Choroid plexus epithelial cell (primary cell): ENCODE measurements around the gene NEU4.
"Not testable (repeated sequence)": the region's sequence is repeated elsewhere in the genome, so short reads cannot be mapped to it uniquely, and the experiment has no call there.

Experiments
- DNase-seq: peaks from one replicate; pipeline ENCODE4 v3.0.0-alpha.2; 2010; ENCODE audit warnings: low read depth
- H3K4me3 ChIP-seq: 2 replicates; pipeline ENCODE4 v1.5.1; 2011; ENCODE audit warnings: low read depth, mild to moderate bottlenecking, control low read depth, low read length, moderate library complexity
- TF ChIP-seq, protein P1 (sequence below): conservative IDR thresholded peaks from 2 replicates; pipeline ENCODE4 v1.5.1; 2011; ENCODE audit warnings: low read depth, mild to moderate bottlenecking, control low read depth, inconsistent platforms, low read length, moderate library complexity

The NEU4 gene

DNA sequence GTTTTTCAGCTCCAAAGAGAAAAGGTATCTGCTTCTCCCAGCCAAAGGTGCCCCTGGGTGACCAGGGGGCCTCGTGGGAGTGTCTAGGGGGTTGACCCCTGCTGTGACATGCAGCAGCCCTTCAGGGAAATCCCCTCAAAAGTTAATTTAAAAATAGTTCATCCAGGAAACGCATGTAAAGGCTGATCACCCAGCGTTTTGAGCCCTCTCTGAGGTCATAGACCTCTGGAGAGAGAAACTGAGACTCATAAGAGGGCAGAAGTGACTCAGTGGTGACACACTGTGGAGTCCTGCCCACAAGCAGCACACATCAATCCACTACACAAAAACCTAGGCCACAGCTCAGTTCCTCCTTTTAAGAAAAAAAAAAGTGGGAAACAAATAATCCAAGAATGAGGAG lies 20.4 kb upstream of the NEU4 start:
- DNase-seq = no peak
- no peak overlapping the region for H3K4me3 ChIP-seq
- TF ChIP-seq, protein P1, sequence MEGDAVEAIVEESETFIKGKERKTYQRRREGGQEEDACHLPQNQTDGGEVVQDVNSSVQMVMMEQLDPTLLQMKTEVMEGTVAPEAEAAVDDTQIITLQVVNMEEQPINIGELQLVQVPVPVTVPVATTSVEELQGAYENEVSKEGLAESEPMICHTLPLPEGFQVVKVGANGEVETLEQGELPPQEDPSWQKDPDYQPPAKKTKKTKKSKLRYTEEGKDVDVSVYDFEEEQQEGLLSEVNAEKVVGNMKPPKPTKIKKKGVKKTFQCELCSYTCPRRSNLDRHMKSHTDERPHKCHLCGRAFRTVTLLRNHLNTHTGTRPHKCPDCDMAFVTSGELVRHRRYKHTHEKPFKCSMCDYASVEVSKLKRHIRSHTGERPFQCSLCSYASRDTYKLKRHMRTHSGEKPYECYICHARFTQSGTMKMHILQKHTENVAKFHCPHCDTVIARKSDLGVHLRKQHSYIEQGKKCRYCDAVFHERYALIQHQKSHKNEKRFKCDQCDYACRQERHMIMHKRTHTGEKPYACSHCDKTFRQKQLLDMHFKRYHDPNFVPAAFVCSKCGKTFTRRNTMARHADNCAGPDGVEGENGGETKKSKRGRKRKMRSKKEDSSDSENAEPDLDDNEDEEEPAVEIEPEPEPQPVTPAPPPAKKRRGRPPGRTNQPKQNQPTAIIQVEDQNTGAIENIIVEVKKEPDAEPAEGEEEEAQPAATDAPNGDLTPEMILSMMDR = no peak

DNA sequence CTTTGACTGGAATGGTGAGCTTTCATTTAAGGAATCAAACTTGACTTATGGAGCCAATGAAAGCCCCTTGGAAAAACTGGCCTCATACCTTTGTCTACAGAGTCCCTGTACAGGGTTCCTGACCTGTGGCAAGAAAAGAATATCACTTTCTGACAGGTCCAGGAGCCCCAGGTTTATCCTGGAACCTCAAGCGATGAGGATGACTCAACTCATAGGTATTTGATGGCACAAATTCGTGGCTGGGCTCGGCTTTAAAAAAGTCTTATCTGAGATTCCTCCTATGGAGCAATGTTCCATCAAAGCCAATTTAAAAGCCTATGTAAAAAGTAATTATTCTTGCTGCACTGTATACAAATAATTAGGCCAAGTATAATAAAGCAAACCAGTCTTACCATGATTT lies 17.6 kb upstream of the NEU4 start:
- H3K4me3 ChIP-seq = not testable (repeated sequence)
- DNase-seq = peak; percentile 36

DNA sequence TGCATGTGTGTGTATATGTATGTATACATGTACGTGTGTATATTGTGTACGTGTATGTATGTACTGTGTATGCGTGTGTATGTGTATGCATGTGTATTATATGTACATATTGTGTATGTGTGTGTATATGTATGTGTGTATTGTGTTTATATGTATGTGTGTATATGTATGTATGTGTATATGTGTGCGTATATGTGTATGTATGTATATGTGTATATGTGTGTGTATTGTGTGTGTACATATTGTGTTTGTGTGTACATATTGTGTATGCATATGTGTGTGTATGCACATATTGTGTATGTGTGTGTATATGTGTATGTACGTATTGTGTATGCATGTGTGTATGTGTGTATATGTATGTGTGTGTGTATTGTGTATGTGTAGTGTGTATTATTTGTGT lies 15.6 kb upstream of the NEU4 start:
- DNase-seq = no peak
- H3K4me3 ChIP-seq = no peak overlapping the region
- TF ChIP-seq, protein P1 = no peak

DNA sequence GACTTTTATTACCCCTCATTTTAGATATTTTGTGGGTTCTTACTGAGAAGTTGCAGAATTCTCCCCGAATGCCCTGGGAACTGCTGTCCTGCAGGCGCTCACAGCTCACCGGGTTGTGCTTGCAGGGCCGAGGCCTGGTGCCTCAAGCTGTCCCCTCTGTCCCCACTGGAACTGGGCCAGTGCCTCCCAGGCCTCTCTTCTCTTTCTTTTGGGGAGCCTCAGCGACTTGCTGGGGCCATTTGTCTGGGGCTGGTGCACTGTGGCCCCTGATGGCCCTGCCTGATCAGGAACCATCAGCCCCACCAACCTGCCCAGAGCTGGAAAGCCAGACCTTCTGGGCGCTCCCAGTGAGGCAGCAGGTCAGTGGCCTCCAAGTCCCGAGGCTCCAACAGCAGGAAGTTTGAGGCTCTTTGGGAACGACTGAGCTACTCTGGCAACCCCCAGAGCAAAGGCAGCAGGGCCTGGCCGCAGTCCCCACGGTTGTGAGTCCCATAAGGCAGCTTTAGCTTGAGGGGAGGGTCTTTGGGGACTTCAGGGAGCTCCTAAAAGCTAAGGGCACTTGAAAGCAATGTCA lies 14.7 kb upstream of the NEU4 start:
- TF ChIP-seq, protein P1 = no peak
- no peak overlapping the region for H3K4me3 ChIP-seq
- DNase-seq = no peak

DNA sequence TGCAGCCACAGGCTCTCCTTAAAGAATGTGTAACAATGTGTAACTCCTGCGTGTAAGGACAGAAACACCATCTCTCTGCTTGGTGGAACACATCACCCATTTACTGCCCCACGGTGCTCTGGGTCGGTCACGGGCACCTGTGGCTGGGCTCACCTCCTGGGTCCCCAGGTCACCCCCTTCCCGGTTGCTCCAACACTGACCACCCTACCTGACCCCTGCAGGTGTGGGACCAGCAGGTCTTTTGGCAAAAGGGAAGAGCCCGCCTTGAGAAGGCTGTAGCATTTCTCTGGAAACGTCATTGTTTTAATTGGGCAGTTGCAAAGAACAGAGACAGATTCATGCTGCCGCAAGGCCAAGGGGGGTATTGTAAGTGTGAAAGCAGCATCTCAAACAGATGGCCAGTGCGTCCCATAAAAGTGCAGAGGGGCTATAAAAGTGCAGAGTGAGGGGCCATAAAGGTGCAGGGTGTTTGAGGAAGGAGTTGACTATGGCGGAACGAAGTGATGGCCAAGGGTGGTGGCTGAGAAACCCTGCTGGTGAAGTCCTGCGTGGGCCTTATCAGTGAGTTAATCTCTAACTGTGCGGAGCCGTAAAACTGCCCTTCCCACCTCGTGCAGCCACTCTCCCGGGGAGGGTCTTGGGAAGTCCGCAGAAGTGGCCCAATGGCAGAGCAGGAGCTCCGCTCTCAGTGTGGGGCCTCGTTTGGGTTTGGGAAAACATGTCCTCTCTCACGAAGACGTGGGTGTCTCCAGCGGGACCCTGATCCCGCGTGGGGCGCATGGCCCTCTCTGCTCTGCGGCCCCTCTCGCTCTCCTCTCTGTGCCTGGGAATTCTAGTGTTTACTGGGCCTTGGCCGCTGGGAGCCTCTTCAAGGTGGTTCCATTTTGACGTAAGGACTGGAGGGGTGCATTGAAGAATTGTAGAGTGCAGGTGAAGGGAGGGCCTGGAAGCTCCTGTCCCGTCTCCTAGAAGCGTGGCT lies 13.7 kb upstream of the NEU4 start:
- no peak for DNase-seq
- H3K4me3 ChIP-seq = no peak overlapping the region
- TF ChIP-seq, protein P1 = no peak

DNA sequence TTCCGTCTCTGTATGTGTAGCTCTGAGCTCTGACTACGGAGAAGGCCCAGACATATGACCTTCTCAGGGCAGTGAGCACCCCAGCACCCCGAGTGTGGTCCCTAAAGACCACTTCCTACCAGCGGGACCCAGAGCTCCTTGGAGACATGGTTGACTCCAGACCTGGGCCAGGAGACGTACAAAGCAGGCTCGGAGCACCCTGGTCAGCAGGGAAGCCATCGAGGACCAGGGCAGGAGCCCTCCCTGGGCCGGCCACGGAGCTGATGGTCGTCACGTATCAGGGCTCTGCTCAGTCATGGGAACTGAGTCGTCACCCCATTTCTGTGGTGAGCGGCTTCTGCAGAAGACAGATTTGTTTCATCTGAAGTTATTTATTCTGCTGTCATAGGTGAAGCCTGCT lies 12.8 kb upstream of the NEU4 start:
- TF ChIP-seq, protein P1 = no peak
- H3K4me3 ChIP-seq = no peak overlapping the region
- DNase-seq = no peak

DNA sequence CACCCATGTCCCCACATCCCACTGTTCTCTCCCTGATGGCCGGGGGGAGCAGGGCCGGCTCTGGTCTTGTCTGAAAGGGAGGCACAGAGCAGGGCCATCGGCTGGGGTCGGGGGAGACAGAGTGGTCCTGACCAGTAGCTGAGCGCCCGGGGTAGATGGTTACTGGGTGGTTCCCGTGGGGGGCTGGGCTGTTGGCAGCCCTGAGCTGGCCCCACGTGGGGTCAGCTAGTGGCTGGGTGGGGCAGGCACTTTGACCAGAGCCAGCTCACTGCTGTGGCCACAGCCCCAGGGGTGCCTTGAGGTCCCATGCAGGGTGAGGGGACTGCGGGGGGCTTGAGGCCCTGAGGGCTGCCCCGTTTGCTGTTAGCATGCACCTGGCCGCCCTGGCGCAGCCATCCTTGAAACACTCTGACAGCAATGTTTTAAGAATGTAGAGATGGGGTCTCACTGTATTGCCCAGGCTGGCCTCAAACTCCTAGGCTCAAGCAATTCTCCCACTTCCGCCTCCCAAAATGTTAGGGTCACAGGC lies 12.3 kb upstream of the NEU4 start:
- H3K4me3 ChIP-seq = no peak overlapping the region
- no peak for DNase-seq
- TF ChIP-seq, protein P1 = no peak
